Lower leg skin (tissue), 3 donors: ENCODE data around the gene FARS2.

Experiments
- CTCF ChIP-seq, 3 donors: fragments of 450-650 bp; IDR thresholded peaks; one replicate each; pipeline ENCODE4 v1.5.1; 2016; ENCODE audit warnings: antibody characterized with exemption in 3 of 3, mild to moderate bottlenecking in 3 of 3, moderate library complexity in 2 of 3
- POLR2A ChIP-seq, 2 donors: fragments of 450-650 bp; IDR thresholded peaks; one replicate each; pipeline ENCODE4 v1.6.1; 2016 to 2017; ENCODE audit warnings: antibody characterized with exemption in 2 of 2, mild to moderate bottlenecking in 1 of 2, moderate library complexity in 1 of 2

- TF ChIP-seq CTCF (IDR thresholded peaks at IDR 0.05) (no peak), POLR2A (IDR thresholded peaks at IDR 0.05) (no peak)
Observed at GRCh38 chr6:5817869-5818268, 556.6 kb downstream of the FARS2 start.
